Mesodermal cell (in vitro differentiated cells): Measurements from ENCODE around the gene VAC14.

Experiments used
- H3K27ac ChIP-seq: 2 replicates; pipeline ENCODE4 v1.7.0; 2013; ENCODE audit warnings: mild to moderate bottlenecking, low read depth, low read length, moderate library complexity; ENCODE audit not compliant: severe bottlenecking
- H3K36me3 ChIP-seq: 2 replicates; pipeline ENCODE4 v1.7.1; 2013; ENCODE audit warnings: mild to moderate bottlenecking, low read length, moderate library complexity; ENCODE audit not compliant: control insufficient read depth, insufficient read depth
- H3K4me1 ChIP-seq: one replicate; pipeline ENCODE4 v1.7.1; 2013; ENCODE audit warnings: mild to moderate bottlenecking, low read length; ENCODE audit not compliant: insufficient read depth, control insufficient read depth, poor library complexity, severe bottlenecking
- H3K4me3 ChIP-seq: 2 replicates; pipeline ENCODE4 v1.7.0; 2013; ENCODE audit warnings: low read length, control low read depth, mild to moderate bottlenecking; ENCODE audit not compliant: insufficient read depth, poor library complexity, severe bottlenecking; ENCODE audit errors: extremely low read depth
- H3K9me3 ChIP-seq: 2 replicates; pipeline ENCODE4 v1.7.1; 2013; ENCODE audit warnings: mild to moderate bottlenecking, low read length, moderate library complexity; ENCODE audit not compliant: control insufficient read depth
- WGBS, 2 experiments: methylation state at CpG; one replicate each; pipeline ENCODE4 v1.1.5; 2013; ENCODE audit warnings: missing lambda C conversion rate in 2 of 2; ENCODE audit not compliant: insufficient coverage in 2 of 2; 5-methylcytosine and 5-hydroxymethylcytosine counted together

The VAC14 gene

GRCh38 chr16:70734522-70735095, 66.3 kb downstream of the VAC14 start:
- H3K36me3 ChIP-seq: peaks cover 13% of the 10 kb centered on the region
- peaks cover 26% of the 10 kb centered on the region for H3K4me1 ChIP-seq
- 88 to 95% methylated on average over 3 to 4 of the region's 4 CpGs for WGBS, 2 experiments
- H3K4me3 ChIP-seq: no peak overlapping the region
- H3K9me3 ChIP-seq: no peaks in the 10 kb centered on the region
- no peak overlapping the region for H3K27ac ChIP-seq

GRCh38 chr16:70730944-70731343, 70.0 kb downstream of the VAC14 start:
- peaks cover 23% of the 10 kb centered on the region for H3K36me3 ChIP-seq
- 96 to 100% methylated on average over 2 to 3 of the region's 3 CpGs for WGBS, 2 experiments
- H3K4me3 ChIP-seq: no peak overlapping the region
- H3K27ac ChIP-seq: no peak overlapping the region
- no peaks in the 10 kb centered on the region for H3K9me3 ChIP-seq
- H3K4me1 ChIP-seq: peaks cover 7% of the 10 kb centered on the region

GRCh38 chr16:70730031-70730430, 70.9 kb downstream of the VAC14 start:
- Histone ChIP-seq H3K36me3 (peaks cover 23% of the 10 kb centered on the region), H3K9me3 (no peaks in the 10 kb centered on the region), H3K27ac (peak overlapping the region; percentile 41), H3K4me3 (no peak overlapping the region), H3K4me1 (peaks cover 6% of the 10 kb centered on the region)
- WGBS, 2 experiments: 75 to 80% methylated on average over 7 of the region's 7 CpGs

GRCh38 chr16:70729292-70729691, 71.7 kb downstream of the VAC14 start:
- no peak overlapping the region for H3K4me3 ChIP-seq
- no peak overlapping the region for H3K27ac ChIP-seq
- peaks cover 6% of the 10 kb centered on the region for H3K4me1 ChIP-seq
- WGBS, 2 experiments: 95 to 99% methylated on average over 8 of the region's 8 CpGs
- no peaks in the 10 kb centered on the region for H3K9me3 ChIP-seq
- H3K36me3 ChIP-seq: peaks cover 23% of the 10 kb centered on the region

GRCh38 chr16:70728150-70728549, 72.8 kb downstream of the VAC14 start:
- Histone ChIP-seq H3K36me3 (peaks cover 23% of the 10 kb centered on the region), H3K27ac (no peak overlapping the region), H3K9me3 (no peaks in the 10 kb centered on the region), H3K4me3 (no peak overlapping the region), H3K4me1 (peaks cover 6% of the 10 kb centered on the region)
- 95 to 98% methylated on average over 5 to 9 of the region's 9 CpGs for WGBS, 2 experiments

- H3K36me3 ChIP-seq: peaks cover 26% of the 10 kb centered on the region
- H3K9me3 ChIP-seq: no peaks in the 10 kb centered on the region
- no peak overlapping the region for H3K27ac ChIP-seq
- H3K4me3 ChIP-seq: no peak overlapping the region
- 93 to 94% methylated on average over 3 to 6 of the region's 9 CpGs for WGBS, 2 experiments
- peaks cover 6% of the 10 kb centered on the region for H3K4me1 ChIP-seq
Observed at GRCh38 chr16:70726892-70727361, 74.0 kb downstream of the VAC14 start.

- Histone ChIP-seq H3K4me1 (peaks cover 6% of the 10 kb centered on the region), H3K4me3 (no peak overlapping the region), H3K27ac (peak overlapping the region; percentile 73), H3K36me3 (peaks cover 27% of the 10 kb centered on the region), H3K9me3 (no peaks in the 10 kb centered on the region)
- WGBS, 2 experiments: 96 to 98% methylated on average over 18 to 27 of the region's 31 CpGs
Observed at GRCh38 chr16:70725912-70726828, 74.8 kb downstream of the VAC14 start.

GRCh38 chr16:70725024-70725911, 75.7 kb downstream of the VAC14 start:
- Histone ChIP-seq H3K27ac (peak overlapping the region; percentile 73), H3K4me3 (no peak overlapping the region), H3K9me3 (peaks cover under 1% of the 10 kb centered on the region), H3K36me3 (peaks cover 27% of the 10 kb centered on the region), H3K4me1 (peaks cover 9% of the 10 kb centered on the region)
- 89 to 92% methylated on average over 17 to 21 of the region's 22 CpGs for WGBS, 2 experiments

- peaks cover 9% of the 10 kb centered on the region for H3K4me1 ChIP-seq
Observed at GRCh38 chr16:70724146-70725023, 76.6 kb downstream of the VAC14 start.

More at GRCh38 chr16:70724146-70725023, 76.6 kb downstream of the VAC14 start:
- Histone ChIP-seq H3K4me3 (no peak overlapping the region), H3K27ac (peak overlapping the region; percentile 37), H3K36me3 (peaks cover 36% of the 10 kb centered on the region), H3K9me3 (peaks cover 7% of the 10 kb centered on the region)
- 97 to 98% methylated on average over 15 of the region's 15 CpGs for WGBS, 2 experiments
